Activated CD4-positive, alpha-beta T cell treated with anti-CD3 and anti-CD28 coated beads, Interleukin-2, amount 10 ng/mL, durations not matched to agents 24 days and 14 days (primary cell): ENCODE data around the gene PLEKHA4. TPM values are rescaled to one million over a fixed set of nuclear protein-coding genes. Genes with fewer than 3 reads are reported as not detected.
"Not testable (repeated sequence)": the region's sequence is repeated elsewhere in the genome, so short reads cannot be mapped to it uniquely, and the experiment has no call there.

ENCODE experiments used
- DNase-seq: peaks from one replicate; pipeline ENCODE4 v3.0.0; 2022
- H3K27ac Mint-ChIP-seq: one replicate; pipeline ENCODE4 v1.8.0; 2022; ENCODE audit warnings: mild to moderate bottlenecking, mixed read lengths
- H3K27me3 Mint-ChIP-seq: one replicate; pipeline ENCODE4 v1.8.0; 2022; ENCODE audit warnings: mixed read lengths
- H3K36me3 Mint-ChIP-seq: one replicate; pipeline ENCODE4 v1.8.0; 2022; ENCODE audit warnings: low read depth, mild to moderate bottlenecking, mixed read lengths
- H3K4me1 Mint-ChIP-seq: one replicate; pipeline ENCODE4 v1.8.0; 2021; ENCODE audit warnings: mixed read lengths
- H3K4me3 Mint-ChIP-seq: one replicate; pipeline ENCODE4 v1.8.0; 2022; ENCODE audit warnings: mild to moderate bottlenecking, moderate library complexity, mixed read lengths
- H3K9me3 Mint-ChIP-seq: one replicate; pipeline ENCODE4 v1.8.0; 2021; ENCODE audit warnings: mixed read lengths
- intact Hi-C: fragments of 100-400 bp; cut with micrococcal nuclease; formaldehyde crosslinking; loops from one replicate; pipeline ENCODE4 v1.15.1; 2023
- total RNA-seq: library from RNA; stranded (reverse); gene quantifications from 2 replicates; pipeline ENCODE4 v1.2.3, GENCODE V29; 2022

The PLEKHA4 gene
- total RNA-seq, 1 donor from 2014 or later, result 1.9 TPM

GRCh38 chr19:48900477-48901406 is 32.3 kb upstream of the PLEKHA4 start:
- peak overlapping the region; percentile 95 for H3K27ac Mint-ChIP-seq
- DNase-seq, result peak; percentile 80
- no peaks in the 10 kb centered on the region for H3K9me3 Mint-ChIP-seq
- H3K27me3 Mint-ChIP-seq, result no peaks in the 10 kb centered on the region
- H3K4me1 Mint-ChIP-seq, result peaks cover 28% of the 10 kb centered on the region
- H3K36me3 Mint-ChIP-seq, result peaks cover 35% of the 10 kb centered on the region
- peak overlapping the region; percentile 98 for H3K4me3 Mint-ChIP-seq
- intact Hi-C loops, result loop anchor here (1.0 to 2.0 kb wide), 5 partner anchors 25 to 93 kb away; partner anchors contain the start of genes BAX, FTL, GYS1 and RUVBL2

GRCh38 chr19:48899781-48900476 is 31.5 kb upstream of the PLEKHA4 start, which contains the start of gene NUCB1:
TSS of gene NUCB1 (plus strand) at chr19:48900312. CDS start at chr19:48900797, 485 bp downstream.
- Mint-ChIP-seq H3K4me1 (peaks cover 26% of the 10 kb centered on the region), H3K27ac (peak within 1 kb of the TSS; percentile 95), H3K9me3 (no peaks in the 10 kb centered on the region), H3K36me3 (peaks cover 28% of the 10 kb centered on the region), H3K4me3 (peak within 1 kb of the TSS; percentile 98), H3K27me3 (peaks cover 4% of the 10 kb centered on the region)
- intact Hi-C loops, result loop anchor here (1.0 to 2.0 kb wide), 5 partner anchors 25 to 93 kb away; partner anchors contain the start of genes BAX, FTL, GYS1 and RUVBL2
- peak; percentile 100 for DNase-seq

DNA sequence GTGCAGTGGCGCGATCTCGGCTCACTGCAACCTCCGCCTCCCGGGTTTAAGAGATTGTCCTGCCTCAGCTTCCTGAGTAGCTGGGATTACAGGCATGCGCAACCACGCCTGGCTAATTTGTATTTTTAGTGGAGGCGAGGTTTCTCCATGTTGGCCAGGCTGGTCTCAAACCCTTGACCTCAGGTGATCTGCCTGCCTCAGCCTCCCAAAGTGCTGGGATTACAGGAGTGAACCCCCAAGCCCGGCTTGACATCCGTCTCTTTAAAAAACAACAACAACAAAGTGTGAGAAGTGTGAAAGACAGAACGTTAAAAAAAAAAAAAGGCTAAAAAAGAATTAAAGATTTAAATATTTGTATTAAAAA is 31.0 kb upstream of the PLEKHA4 start:
- Mint-ChIP-seq H3K4me1 (peaks cover 28% of the 10 kb centered on the region), H3K27ac (peak overlapping the region; percentile 88), H3K36me3 (peaks cover 26% of the 10 kb centered on the region), H3K4me3 (peak overlapping the region; percentile 98)
- H3K27me3 Mint-ChIP-seq, H3K9me3 Mint-ChIP-seq, intact Hi-C loops, DNase-seq: not testable (repeated sequence)

DNA sequence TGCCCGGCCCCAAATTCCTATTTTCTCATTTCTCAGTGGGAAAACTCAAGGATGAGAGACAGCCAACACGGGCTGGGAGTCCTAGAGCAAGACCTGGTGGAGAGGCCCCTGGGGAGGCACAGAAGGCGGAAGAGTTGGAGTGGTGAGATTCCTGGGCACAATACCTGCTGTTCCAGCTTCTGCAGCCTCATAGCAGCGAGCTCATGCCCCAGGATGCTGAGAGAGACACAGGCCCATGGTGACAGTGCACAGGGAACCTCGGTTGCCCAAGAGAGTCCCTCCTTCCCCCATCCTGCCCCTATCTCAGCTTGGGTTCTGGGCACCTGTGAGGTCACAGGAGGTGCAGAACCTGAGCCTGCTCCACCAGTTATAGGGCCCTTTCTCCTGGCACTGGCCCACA is 28.8 kb upstream of the PLEKHA4 start:
- Mint-ChIP-seq H3K27me3 (peaks cover 16% of the 10 kb centered on the region), H3K9me3 (no peaks in the 10 kb centered on the region), H3K27ac (no peak overlapping the region), H3K36me3 (peaks cover 12% of the 10 kb centered on the region), H3K4me1 (peaks cover 19% of the 10 kb centered on the region), H3K4me3 (no peak overlapping the region)
- DNase-seq, result no peak
- intact Hi-C loops, result no loop called here

- Mint-ChIP-seq H3K27ac (no peak overlapping the region), H3K27me3 (peaks cover 20% of the 10 kb centered on the region), H3K4me1 (peaks cover 13% of the 10 kb centered on the region), H3K9me3 (no peaks in the 10 kb centered on the region), H3K4me3 (peak overlapping the region; percentile 32), H3K36me3 (peaks cover 7% of the 10 kb centered on the region)
- intact Hi-C loops, result no loop called here
- peak; percentile 80 for DNase-seq
Observed at GRCh38 chr19:48896191-48896720, 27.8 kb upstream of the PLEKHA4 start.

- H3K9me3 Mint-ChIP-seq, result no peaks in the 10 kb centered on the region
- H3K27ac Mint-ChIP-seq, result no peak overlapping the region
- peaks cover 7% of the 10 kb centered on the region for H3K4me1 Mint-ChIP-seq
- DNase-seq, result no peak
- H3K27me3 Mint-ChIP-seq, result peaks cover 24% of the 10 kb centered on the region
- H3K4me3 Mint-ChIP-seq, result no peak overlapping the region
- intact Hi-C loops, result no loop called here
- H3K36me3 Mint-ChIP-seq, result peaks cover 1% of the 10 kb centered on the region
Observed at GRCh38 chr19:48895226-48895625, 26.8 kb upstream of the PLEKHA4 start.

DNA sequence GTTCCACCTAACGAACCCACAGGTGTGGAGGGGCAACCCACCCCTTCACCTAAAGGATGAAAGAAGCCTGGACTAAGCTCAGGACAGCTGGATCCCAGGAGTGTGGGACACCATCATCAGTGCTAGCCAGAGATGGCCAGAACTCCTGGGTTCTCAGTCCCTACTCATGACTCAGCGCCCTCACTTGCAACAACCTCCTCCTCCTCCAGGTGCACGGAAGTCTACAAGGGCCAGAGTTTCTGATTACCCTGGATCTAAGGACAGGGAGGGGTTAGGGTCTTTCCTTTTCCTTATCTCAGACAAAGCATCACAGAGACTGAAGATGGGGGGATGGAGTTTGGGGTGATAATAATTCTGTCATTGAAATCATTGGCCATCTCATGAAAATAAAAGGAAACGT is 22.1 kb upstream of the PLEKHA4 start:
- H3K9me3 Mint-ChIP-seq, result no peaks in the 10 kb centered on the region
- H3K4me3 Mint-ChIP-seq, result no peak overlapping the region
- intact Hi-C loops, result no loop called here
- no peak overlapping the region for H3K27ac Mint-ChIP-seq
- peaks cover 24% of the 10 kb centered on the region for H3K27me3 Mint-ChIP-seq
- peaks cover 1% of the 10 kb centered on the region for H3K36me3 Mint-ChIP-seq
- no peak for DNase-seq
- H3K4me1 Mint-ChIP-seq, result peaks cover 1% of the 10 kb centered on the region

- H3K27me3 Mint-ChIP-seq, result peaks cover 16% of the 10 kb centered on the region
- H3K9me3 Mint-ChIP-seq, DNase-seq, H3K36me3 Mint-ChIP-seq, H3K4me3 Mint-ChIP-seq, H3K4me1 Mint-ChIP-seq, H3K27ac Mint-ChIP-seq, intact Hi-C loops: not testable (repeated sequence)
Observed at GRCh38 chr19:48889496-48889895, 21.1 kb upstream of the PLEKHA4 start.

- Mint-ChIP-seq H3K4me3 (no peak overlapping the region), H3K27me3 (peaks cover 11% of the 10 kb centered on the region), H3K27ac (no peak overlapping the region), H3K4me1 (no peaks in the 10 kb centered on the region), H3K9me3 (no peaks in the 10 kb centered on the region), H3K36me3 (no peaks in the 10 kb centered on the region)
- DNase-seq, result no peak
- intact Hi-C loops, result no loop called here
Observed at GRCh38 chr19:48887861-48888612, 19.6 kb upstream of the PLEKHA4 start.

DNA sequence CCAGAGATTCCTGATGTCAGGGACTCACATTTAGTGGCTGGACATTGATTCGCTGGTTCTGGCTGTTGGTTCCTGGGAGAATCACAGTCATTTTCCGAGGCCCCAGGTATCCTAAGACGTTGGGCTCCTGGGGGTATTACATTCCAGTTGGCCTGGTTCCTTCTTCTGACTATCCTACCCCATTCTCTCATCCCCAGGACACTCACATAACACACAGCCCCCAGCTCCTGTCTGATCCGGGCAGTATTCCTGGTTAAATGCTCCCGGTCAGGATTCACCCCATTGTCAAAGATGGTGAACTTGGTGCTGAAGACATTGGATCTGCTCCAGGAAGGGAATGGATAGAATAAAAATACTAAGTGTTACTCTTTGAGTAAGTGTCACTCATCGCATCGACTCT is 15.3 kb upstream of the PLEKHA4 start:
- intact Hi-C loops, result no loop called here
- Mint-ChIP-seq H3K27me3 (no peaks in the 10 kb centered on the region), H3K36me3 (peaks cover 5% of the 10 kb centered on the region), H3K4me1 (peaks cover under 1% of the 10 kb centered on the region), H3K27ac (no peak overlapping the region), H3K9me3 (no peaks in the 10 kb centered on the region), H3K4me3 (no peak overlapping the region)
- DNase-seq, result no peak

GRCh38 chr19:48881741-48882657 is 13.6 kb upstream of the PLEKHA4 start:
- intact Hi-C loops, result no loop called here
- Mint-ChIP-seq H3K4me3 (no peak overlapping the region), H3K4me1 (peaks cover 8% of the 10 kb centered on the region), H3K27me3 (no peaks in the 10 kb centered on the region), H3K27ac (no peak overlapping the region), H3K9me3 (no peaks in the 10 kb centered on the region), H3K36me3 (peaks cover 20% of the 10 kb centered on the region)
- DNase-seq, result peak; percentile 80

DNA sequence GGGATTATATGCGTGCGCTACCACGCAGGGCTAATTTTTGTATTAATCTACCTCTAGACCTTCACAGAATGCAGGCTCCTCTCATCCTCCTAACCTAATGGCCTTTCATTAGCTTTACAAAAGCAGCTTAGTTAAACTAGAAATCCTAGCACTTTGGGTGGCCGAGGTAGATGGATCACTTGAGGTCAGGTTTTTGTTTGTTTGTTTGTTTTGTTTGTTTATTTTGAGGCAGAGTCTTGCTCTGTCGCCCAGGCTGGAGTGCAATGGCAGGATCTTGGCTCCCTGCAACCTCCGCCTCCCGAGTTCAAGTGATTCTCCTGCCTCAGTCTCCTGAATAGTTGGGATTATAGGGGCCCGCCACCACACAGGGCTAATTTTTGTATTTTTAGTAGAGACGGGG is 11.3 kb upstream of the PLEKHA4 start:
- H3K4me1 Mint-ChIP-seq, result peaks cover 22% of the 10 kb centered on the region
- H3K4me3 Mint-ChIP-seq, H3K9me3 Mint-ChIP-seq, H3K27ac Mint-ChIP-seq, H3K27me3 Mint-ChIP-seq, intact Hi-C loops: not testable (repeated sequence)
- peaks cover 37% of the 10 kb centered on the region for H3K36me3 Mint-ChIP-seq
- DNase-seq, result peak; percentile 65
